ENCODE results near the gene PRDX6. TPM values are rescaled to one million over a fixed set of nuclear protein-coding genes. Genes with fewer than 3 reads are reported as not detected.

PRDX6 gene
- total and polyA plus RNA-seq, 4 experiments from 2014 or later = 69.9 to 112 (median 81.6) TPM

- H3K4me1 Mint-ChIP-seq = no peaks in the 10 kb centered on the region
- Histone ChIP-seq H3K36me3 (ENCODE audit: insufficient read depth, low read length) (no peaks in the 10 kb centered on the region), H3K27ac (ENCODE audit: low read depth, low read length) (no peak overlapping the region), H3K4me3 (ENCODE audit: low read length in 2 of 2) (no peak overlapping the region), H3K9me3 (ENCODE audit: control insufficient read depth in 1 of 2, low read length in 2 of 2) (no peaks in the 10 kb centered on the region), H3K4me1 (ENCODE audit: insufficient read depth, low read length) (no peaks in the 10 kb centered on the region), H3K27me3 (ENCODE audit: insufficient read depth, low read length) (no peaks in the 10 kb centered on the region)
- H3K27me3 Mint-ChIP-seq = no peaks in the 10 kb centered on the region
- ChIA-PET POLR2A (ENCODE audit: partially characterized antibody) (no interaction called here), CTCF (ENCODE audit: partially characterized antibody) (interaction anchor here (3.7 kb wide), 1 partner anchor 75 kb away, joined by 13 read pairs; no protein-coding TSS in a partner anchor)
- peaks cover 0 to 4% (median 0%) of the 10 kb centered on the region in 8 donors for H3K9me3 Mint-ChIP-seq
- H3K36me3 Mint-ChIP-seq = peaks cover 0 to 2% of the 10 kb centered on the region in 2 donors
- DNase-seq = no peak
- H3K27ac Mint-ChIP-seq = no peak overlapping the region
- no peak overlapping the region for H3K4me3 Mint-ChIP-seq
- intact Hi-C loops (cut with micrococcal nuclease) = no loop called here
These were observed 27.1 kb downstream of the PRDX6 start for GRCh38 chr1:173504268-173504667.

- Histone ChIP-seq H3K4me1 (ENCODE audit: insufficient read depth, low read length) (no peaks in the 10 kb centered on the region), H3K36me3 (ENCODE audit: insufficient read depth, low read length) (no peaks in the 10 kb centered on the region), H3K27ac (ENCODE audit: low read depth, low read length) (no peak overlapping the region), H3K4me3 (ENCODE audit: low read length in 2 of 2) (no peak overlapping the region), H3K9me3 (ENCODE audit: control insufficient read depth in 1 of 2, low read length in 2 of 2) (no peaks in the 10 kb centered on the region), H3K27me3 (ENCODE audit: insufficient read depth, low read length) (no peaks in the 10 kb centered on the region)
- no peak for DNase-seq
- H3K36me3 Mint-ChIP-seq = no peaks in the 10 kb centered on the region
- H3K27ac Mint-ChIP-seq = no peak overlapping the region
- H3K9me3 Mint-ChIP-seq = peaks cover 0 to 4% (median 0%) of the 10 kb centered on the region in 8 donors
- intact Hi-C loops (cut with micrococcal nuclease) = no loop called here
- ChIA-PET POLR2A (ENCODE audit: partially characterized antibody) (no interaction called here), CTCF (ENCODE audit: partially characterized antibody) (interaction anchor here (3.7 kb wide), 1 partner anchor 76 kb away, joined by 13 read pairs; no protein-coding TSS in a partner anchor)
- H3K27me3 Mint-ChIP-seq = no peaks in the 10 kb centered on the region
- H3K4me3 Mint-ChIP-seq = no peak overlapping the region
- H3K4me1 Mint-ChIP-seq = no peaks in the 10 kb centered on the region
These were observed 28.3 kb downstream of the PRDX6 start for GRCh38 chr1:173505391-173505790.

- H3K27me3 Mint-ChIP-seq = no peaks in the 10 kb centered on the region
- no peak overlapping the region for H3K4me3 Mint-ChIP-seq
- no peaks in the 10 kb centered on the region for H3K36me3 Mint-ChIP-seq
- Histone ChIP-seq H3K27ac (ENCODE audit: low read depth, low read length) (no peak overlapping the region), H3K4me3 (ENCODE audit: low read length in 2 of 2) (no peak overlapping the region), H3K9me3 (ENCODE audit: control insufficient read depth in 1 of 2, low read length in 2 of 2) (no peaks in the 10 kb centered on the region), H3K36me3 (ENCODE audit: insufficient read depth, low read length) (no peaks in the 10 kb centered on the region), H3K27me3 (ENCODE audit: insufficient read depth, low read length) (no peaks in the 10 kb centered on the region), H3K4me1 (ENCODE audit: insufficient read depth, low read length) (no peaks in the 10 kb centered on the region)
- H3K27ac Mint-ChIP-seq = no peak overlapping the region
- intact Hi-C loops (cut with micrococcal nuclease) = no loop called here
- peaks cover 0 to 4% (median 0%) of the 10 kb centered on the region in 8 donors for H3K9me3 Mint-ChIP-seq
- no peaks in the 10 kb centered on the region for H3K4me1 Mint-ChIP-seq
- no peak for DNase-seq
- ChIA-PET CTCF (ENCODE audit: partially characterized antibody) (interaction anchor here (3.7 kb wide), 1 partner anchor 77 kb away, joined by 13 read pairs; no protein-coding TSS in a partner anchor), POLR2A (ENCODE audit: partially characterized antibody) (no interaction called here)
These were observed 29.3 kb downstream of the PRDX6 start for GRCh38 chr1:173506437-173506836.

- ChIA-PET CTCF (ENCODE audit: partially characterized antibody) (interaction anchor here (3.7 kb wide), 1 partner anchor 78 kb away, joined by 13 read pairs; no protein-coding TSS in a partner anchor), POLR2A (ENCODE audit: partially characterized antibody) (no interaction called here)
- no peaks in the 10 kb centered on the region for H3K27me3 ChIP-seq (ENCODE audit: insufficient read depth, low read length)
- H3K36me3 Mint-ChIP-seq = no peaks in the 10 kb centered on the region
- no peaks in the 10 kb centered on the region for H3K4me1 Mint-ChIP-seq
- no peaks in the 10 kb centered on the region for H3K36me3 ChIP-seq (ENCODE audit: insufficient read depth, low read length)
- no peaks in the 10 kb centered on the region for H3K9me3 ChIP-seq (ENCODE audit: control insufficient read depth in 1 of 2, low read length in 2 of 2)
- no peak overlapping the region for H3K27ac Mint-ChIP-seq
- no peak overlapping the region for H3K4me3 ChIP-seq (ENCODE audit: low read length in 2 of 2)
- no peaks in the 10 kb centered on the region for H3K4me1 ChIP-seq (ENCODE audit: insufficient read depth, low read length)
- H3K9me3 Mint-ChIP-seq = peaks cover 0 to 4% (median 0%) of the 10 kb centered on the region in 8 donors
- no peak overlapping the region for H3K27ac ChIP-seq (ENCODE audit: low read depth, low read length)
- H3K27me3 Mint-ChIP-seq = no peaks in the 10 kb centered on the region
- intact Hi-C loops (cut with micrococcal nuclease) = no loop called here
- no peak for DNase-seq
- no peak overlapping the region for H3K4me3 Mint-ChIP-seq
These were observed 30.2 kb downstream of the PRDX6 start for GRCh38 chr1:173507205-173507846.

GRCh38 chr1:173507847-173508209 is 30.7 kb downstream of the PRDX6 start:
- intact Hi-C loops (cut with micrococcal nuclease) = no loop called here
- CTCF ChIA-PET (ENCODE audit: partially characterized antibody) = interaction anchor here (3.7 kb wide), 1 partner anchor 78 kb away, joined by 13 read pairs; no protein-coding TSS in a partner anchor

GRCh38 chr1:173508541-173508940 is 31.4 kb downstream of the PRDX6 start:
- Histone ChIP-seq H3K4me1 (ENCODE audit: insufficient read depth, low read length) (no peaks in the 10 kb centered on the region), H3K36me3 (ENCODE audit: insufficient read depth, low read length) (no peaks in the 10 kb centered on the region), H3K9me3 (ENCODE audit: control insufficient read depth in 1 of 2, low read length in 2 of 2) (no peaks in the 10 kb centered on the region), H3K27ac (ENCODE audit: low read depth, low read length) (no peak overlapping the region), H3K4me3 (ENCODE audit: low read length in 2 of 2) (no peak overlapping the region), H3K27me3 (ENCODE audit: insufficient read depth, low read length) (no peaks in the 10 kb centered on the region)
- H3K36me3 Mint-ChIP-seq = no peaks in the 10 kb centered on the region
- H3K4me3 Mint-ChIP-seq = no peak overlapping the region
- H3K4me1 Mint-ChIP-seq = no peaks in the 10 kb centered on the region
- no peak overlapping the region for H3K27ac Mint-ChIP-seq
- ChIA-PET POLR2A (ENCODE audit: partially characterized antibody) (no interaction called here), CTCF (ENCODE audit: partially characterized antibody) (no interaction called here)
- H3K27me3 Mint-ChIP-seq = no peaks in the 10 kb centered on the region
- H3K9me3 Mint-ChIP-seq = peaks cover 0 to 6% (median 1%) of the 10 kb centered on the region in 8 donors
- intact Hi-C loops (cut with micrococcal nuclease) = no loop called here
- DNase-seq = no peak

More at GRCh38 chr1:173507847-173508209, 30.7 kb downstream of the PRDX6 start:
- H3K4me3 Mint-ChIP-seq = no peak overlapping the region
- no peak overlapping the region for H3K27ac ChIP-seq (ENCODE audit: low read depth, low read length)
- H3K4me1 ChIP-seq (ENCODE audit: insufficient read depth, low read length) = no peaks in the 10 kb centered on the region
- no peaks in the 10 kb centered on the region for H3K36me3 ChIP-seq (ENCODE audit: insufficient read depth, low read length)
- H3K27me3 ChIP-seq (ENCODE audit: insufficient read depth, low read length) = no peaks in the 10 kb centered on the region
- no peaks in the 10 kb centered on the region for H3K36me3 Mint-ChIP-seq
- H3K4me1 Mint-ChIP-seq = no peaks in the 10 kb centered on the region
- no peaks in the 10 kb centered on the region for H3K9me3 ChIP-seq (ENCODE audit: control insufficient read depth in 1 of 2, low read length in 2 of 2)
- H3K27me3 Mint-ChIP-seq = no peaks in the 10 kb centered on the region
- H3K27ac Mint-ChIP-seq = no peak overlapping the region
- POLR2A ChIA-PET (ENCODE audit: partially characterized antibody) = no interaction called here
- no peak overlapping the region for H3K4me3 ChIP-seq (ENCODE audit: low read length in 2 of 2)
- no peak for DNase-seq
- H3K9me3 Mint-ChIP-seq = peaks cover 0 to 4% (median 0%) of the 10 kb centered on the region in 8 donors

GRCh38 chr1:173509797-173510196 is 32.7 kb downstream of the PRDX6 start:
- H3K27ac ChIP-seq (ENCODE audit: low read depth, low read length) = no peak overlapping the region
- no peaks in the 10 kb centered on the region for H3K27me3 ChIP-seq (ENCODE audit: insufficient read depth, low read length)
- H3K4me1 ChIP-seq (ENCODE audit: insufficient read depth, low read length) = no peaks in the 10 kb centered on the region
- no peak for DNase-seq
- ChIA-PET POLR2A (ENCODE audit: partially characterized antibody) (no interaction called here), CTCF (ENCODE audit: partially characterized antibody) (interaction anchor here (0.8 kb wide), 1 partner anchor 211 kb away, joined by 4 read pairs; no protein-coding TSS in a partner anchor)
- Mint-ChIP-seq H3K9me3 (peaks cover 0 to 11% (median 7%) of the 10 kb centered on the region in 8 donors), H3K4me3 (no peak overlapping the region), H3K27ac (no peak overlapping the region), H3K27me3 (no peaks in the 10 kb centered on the region), H3K4me1 (no peaks in the 10 kb centered on the region), H3K36me3 (peaks cover 0 to 6% of the 10 kb centered on the region in 2 donors)
- no peaks in the 10 kb centered on the region for H3K36me3 ChIP-seq (ENCODE audit: insufficient read depth, low read length)
- no peaks in the 10 kb centered on the region for H3K9me3 ChIP-seq (ENCODE audit: control insufficient read depth in 1 of 2, low read length in 2 of 2)
- intact Hi-C loops (cut with micrococcal nuclease) = no loop called here
- no peak overlapping the region for H3K4me3 ChIP-seq (ENCODE audit: low read length in 2 of 2)
